CD4-positive, alpha-beta T cell treated with Interferon alpha-2 for 1 hour (primary cell): ENCODE data around the gene OR2S2.
A peak's percentile ranks its signal among the peaks of the same experiment; 100 is the strongest.
"Not testable (repeated sequence)": the region's sequence is repeated elsewhere in the genome, so short reads cannot be mapped to it uniquely, and the experiment has no call there.

Experiments
- DNase-seq, 2 donors: peaks; one replicate each; pipeline ENCODE4 v3.0.0-alpha.2; 2020 to 2022

Gene OR2S2

DNA sequence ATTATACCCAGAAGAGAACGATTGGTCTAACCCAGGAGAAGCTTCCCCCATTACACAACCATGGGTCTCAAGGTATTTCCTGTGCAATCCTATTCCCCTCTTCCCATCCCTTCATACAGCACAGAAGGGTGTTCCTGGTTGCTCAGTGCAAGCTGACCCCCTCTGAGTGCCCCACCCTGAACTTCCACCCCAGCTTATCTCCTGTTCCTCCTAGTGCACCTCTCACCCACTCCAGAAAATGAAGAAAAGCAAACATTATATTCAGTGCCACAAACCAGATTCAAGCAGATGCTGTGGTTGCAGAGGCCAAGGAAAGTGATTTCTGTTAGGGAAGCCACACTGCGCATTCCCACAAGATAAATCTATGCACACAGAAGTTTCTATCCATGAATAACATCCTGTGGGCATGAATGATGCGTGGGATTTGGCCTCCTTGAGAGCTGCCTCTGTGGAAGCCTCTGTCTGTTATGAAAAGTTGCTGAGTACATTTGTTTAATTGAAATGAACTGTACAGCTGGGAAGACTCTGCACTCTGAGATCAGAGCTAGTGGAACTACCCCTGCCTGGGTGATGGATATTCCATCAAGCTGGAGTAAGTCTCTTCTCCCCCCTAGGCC lies 2.2 kb upstream of the OR2S2 start:
- DNase-seq: no peak

DNA sequence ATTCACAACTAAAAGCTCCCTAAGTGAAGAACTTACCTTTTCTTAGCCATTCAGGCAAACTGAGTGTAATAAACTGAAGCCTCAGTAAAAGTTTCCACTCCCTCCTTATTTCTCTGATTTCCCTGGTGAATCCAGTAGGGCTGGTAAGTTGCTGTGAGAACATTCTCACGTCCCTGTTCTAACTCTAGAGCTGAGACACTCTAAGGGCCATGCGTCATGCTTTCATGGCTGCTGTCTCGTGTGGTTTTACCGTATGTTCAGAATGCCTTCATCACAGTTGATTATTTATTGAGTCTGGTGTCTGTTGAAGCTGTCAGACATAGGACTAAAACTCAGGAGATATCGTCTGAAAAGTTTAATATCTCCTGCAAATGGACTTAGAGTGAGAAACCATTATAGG lies 1.3 kb downstream of the OR2S2 start:
- DNase-seq: no peak

GRCh38 chr9:35954942-35955546 lies 2.9 kb downstream of the OR2S2 start:
- peak; percentile 47 to 70 for DNase-seq

GRCh38 chr9:35952526-35953191 lies 5.3 kb downstream of the OR2S2 start:
- DNase-seq: no peak

DNA sequence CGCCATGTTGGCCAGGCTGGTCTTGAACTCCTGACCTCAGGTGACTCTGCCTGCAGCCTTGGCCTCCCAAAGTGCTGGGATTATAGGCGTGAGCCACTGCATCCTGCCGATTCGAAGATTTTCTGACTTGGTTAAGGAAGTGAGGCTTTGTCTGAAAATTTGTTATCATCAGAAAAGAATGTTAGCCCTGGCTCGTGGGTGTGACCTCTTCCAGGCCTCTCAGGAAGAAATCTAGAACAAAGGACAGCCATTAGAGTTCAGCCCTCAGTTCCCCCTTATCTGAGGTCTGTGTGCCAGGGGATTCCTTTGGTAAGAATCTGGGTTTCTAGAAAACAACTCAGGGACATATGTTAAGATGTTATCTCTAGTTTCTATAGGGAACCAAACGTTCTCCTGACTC lies 6.2 kb downstream of the OR2S2 start:
- no peak for DNase-seq

- no peak for DNase-seq
Observed at GRCh38 chr9:35948901-35949318, 9.0 kb downstream of the OR2S2 start.

DNA sequence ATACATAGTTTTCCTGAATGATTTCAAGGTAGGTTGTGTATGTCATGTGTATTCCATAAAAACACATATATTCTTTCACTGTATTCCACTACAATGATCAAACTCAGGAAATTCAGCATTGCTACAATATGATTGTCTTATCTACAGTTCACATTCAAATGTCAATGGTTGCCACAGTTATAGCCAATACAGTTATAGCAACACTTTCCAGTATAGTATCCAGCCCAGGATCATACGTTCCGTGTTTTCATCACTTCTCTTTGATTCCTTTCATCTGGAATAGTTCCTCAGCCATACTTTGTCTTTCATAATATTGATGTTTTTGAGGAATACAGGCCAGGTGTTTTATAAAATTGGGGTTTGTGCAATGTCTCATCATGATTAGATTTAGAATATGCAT lies 9.5 kb downstream of the OR2S2 start:
- no peak for DNase-seq

GRCh38 chr9:35945341-35946018 lies 12.5 kb downstream of the OR2S2 start:
- DNase-seq: peak; percentile 46 to 68

GRCh38 chr9:35944841-35945240 lies 13.1 kb downstream of the OR2S2 start:
- no peak for DNase-seq

- DNase-seq: no peak
Observed at GRCh38 chr9:35944173-35944572, 13.8 kb downstream of the OR2S2 start.

GRCh38 chr9:35942286-35942685 lies 15.7 kb downstream of the OR2S2 start:
- DNase-seq: no peak

DNA sequence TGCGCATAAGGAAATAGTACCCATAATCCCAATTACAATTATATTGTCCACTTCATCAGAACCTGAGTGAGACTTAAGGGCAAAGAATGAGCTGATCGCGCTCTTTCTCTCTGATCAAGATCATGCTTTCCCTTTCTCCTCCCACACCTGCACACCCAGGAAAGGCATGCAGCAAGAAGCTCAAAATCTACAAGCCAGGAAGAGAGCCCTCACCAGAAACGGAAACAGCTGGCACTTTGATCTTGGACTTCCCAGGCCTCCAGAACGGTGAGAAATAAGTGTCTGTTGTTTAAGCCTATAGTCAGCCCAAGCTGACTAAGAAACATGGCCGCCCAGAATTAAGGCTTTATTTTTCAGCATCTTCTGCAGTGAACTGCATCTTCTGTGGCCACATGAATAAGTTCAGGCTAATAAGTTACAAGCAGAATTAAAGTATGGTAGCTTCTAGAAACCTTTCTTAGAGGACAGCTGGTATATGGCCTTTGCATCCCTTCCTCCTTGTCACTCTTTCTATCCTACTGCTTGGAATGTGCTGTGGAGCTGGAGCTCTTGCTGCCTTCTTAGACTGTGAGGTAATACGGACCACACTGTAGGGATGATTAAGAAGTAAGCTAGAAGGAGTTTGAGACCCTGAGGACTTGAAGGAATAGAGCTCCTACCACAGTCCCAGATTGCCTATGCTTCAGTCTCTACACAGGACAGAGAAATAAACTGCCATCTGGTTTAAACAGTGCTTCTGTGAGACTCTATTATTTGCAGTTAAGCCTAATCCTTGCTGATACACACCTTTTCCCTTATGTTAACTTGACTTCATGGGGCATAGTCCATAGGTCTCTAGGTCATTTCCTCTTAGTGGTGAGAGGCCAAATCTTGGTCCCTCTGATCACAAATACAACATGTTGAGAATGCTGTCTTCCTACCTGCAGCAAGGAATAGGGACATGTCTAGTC lies 17.2 kb downstream of the OR2S2 start:
- DNase-seq: peak; percentile 4 to 62

DNA sequence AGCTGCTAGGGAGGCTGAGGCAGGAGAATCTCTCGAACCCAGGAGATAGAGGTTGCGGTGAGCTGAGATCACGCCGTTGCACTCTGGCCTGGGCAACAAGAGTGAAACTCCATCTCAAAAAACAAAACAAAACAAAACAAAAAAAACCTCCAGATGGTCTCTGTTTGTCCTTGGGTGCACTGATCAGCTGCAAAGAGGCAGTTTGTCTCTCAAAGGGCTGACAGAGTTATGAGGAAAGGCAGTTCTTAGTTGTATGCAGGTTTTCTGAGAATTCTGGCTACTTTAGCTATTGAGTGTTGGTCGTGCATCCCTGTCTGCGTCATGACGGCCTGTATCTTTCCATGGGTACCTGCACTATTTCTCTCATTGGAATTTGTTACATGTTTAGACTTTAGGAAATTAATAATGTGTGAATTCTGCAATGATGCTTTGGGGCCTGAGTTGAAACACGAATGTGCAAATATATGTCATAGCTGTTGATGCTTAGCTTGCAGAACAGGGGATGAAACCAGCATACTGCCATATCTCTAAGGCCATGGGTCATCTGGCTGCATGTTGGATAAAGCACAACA lies 18.2 kb downstream of the OR2S2 start:
- DNase-seq: no peak

DNA sequence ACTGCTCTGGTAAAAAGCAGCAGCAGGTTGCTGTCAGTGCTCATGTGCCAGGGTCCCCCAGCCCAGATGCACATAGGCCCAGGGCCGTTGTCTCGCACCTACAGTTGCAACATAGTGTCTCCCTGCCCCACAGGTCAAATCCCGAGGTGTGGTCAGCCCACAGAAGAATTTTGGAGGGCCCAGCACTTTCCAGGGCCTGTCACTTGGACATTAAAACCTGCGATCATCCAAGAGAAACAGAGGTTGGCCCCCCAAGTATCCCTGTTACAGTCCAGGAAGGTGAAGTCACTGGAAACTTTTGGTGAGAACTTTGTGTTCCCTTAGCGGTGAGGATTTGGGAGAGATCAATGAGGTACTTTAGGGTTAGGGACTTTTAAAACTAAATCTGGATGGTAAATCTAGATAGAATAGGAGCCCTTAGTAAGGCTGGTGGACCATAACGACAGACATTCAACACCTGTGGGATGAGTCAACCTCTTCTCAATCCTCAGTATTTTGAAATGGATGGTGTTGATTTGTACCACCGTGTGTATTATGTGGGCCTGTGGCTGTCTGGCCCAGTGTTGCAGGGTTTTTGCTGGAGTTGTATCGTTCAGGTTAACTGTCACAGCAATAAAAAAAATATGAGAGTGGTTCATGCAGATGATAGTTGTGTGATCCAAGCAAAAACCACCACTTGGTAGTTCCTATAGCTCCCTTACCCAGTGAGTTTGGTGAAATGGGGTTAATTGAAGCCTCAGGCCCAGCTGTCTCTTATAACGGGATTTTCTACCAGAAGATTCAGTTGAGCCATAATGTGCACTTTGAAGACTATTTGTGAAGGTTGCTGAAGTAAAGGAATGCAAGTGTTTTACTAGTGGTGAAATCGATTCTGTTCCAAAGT lies 19.2 kb downstream of the OR2S2 start:
- no peak for DNase-seq

DNA sequence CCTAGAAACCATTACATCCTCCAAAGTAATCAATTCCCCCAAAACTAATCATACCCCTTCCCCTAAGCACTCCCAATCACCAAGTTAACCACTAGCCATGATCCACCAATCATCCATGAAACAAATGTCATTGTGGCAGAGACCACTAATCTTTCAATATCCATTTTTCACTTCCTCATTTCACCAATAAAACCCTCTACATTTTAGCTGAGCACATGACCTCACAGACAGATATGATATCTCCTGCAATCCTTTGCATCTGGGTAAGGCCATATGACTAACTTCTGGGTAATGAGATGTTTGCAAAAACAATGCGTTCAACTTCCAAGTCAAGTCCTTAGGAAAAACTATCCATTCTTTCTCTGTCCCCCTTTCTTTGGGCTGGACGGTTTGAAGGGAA lies 20.7 kb downstream of the OR2S2 start:
- no peak for DNase-seq

DNA sequence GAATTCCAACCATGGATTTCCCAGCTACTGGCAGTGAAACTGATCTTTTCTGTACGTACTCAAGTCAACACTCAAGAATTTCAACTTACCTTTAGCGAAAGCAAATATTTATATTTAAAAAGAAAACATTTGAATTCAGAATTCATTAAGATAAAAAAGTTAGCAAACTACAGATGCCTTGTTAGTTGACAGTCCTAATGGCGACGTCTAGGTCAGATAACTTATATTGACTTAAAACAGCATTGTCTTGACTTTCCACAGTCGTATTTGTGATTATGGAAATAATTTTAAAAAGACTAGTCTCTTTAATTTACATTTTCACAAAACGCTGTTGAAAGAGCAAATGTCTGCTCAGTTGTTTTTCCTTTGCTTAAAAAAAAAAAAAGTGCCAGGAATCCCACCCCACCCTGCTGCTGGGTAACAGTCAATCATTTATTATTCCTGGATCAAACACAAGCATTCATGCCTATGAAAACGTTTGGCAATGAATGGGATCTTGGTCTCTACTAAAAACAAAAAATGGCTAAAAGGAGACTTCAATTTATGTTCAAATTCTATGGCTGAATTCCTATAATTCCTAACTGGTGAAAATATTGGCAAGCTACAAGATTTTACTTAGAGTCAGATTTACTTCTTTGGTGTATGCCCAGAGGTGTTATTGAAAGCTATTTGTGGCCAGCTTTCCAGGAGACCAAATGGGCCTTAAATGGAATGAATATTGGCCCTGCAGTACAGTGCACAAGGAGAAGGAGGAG lies 22.0 kb downstream of the OR2S2 start:
- no peak for DNase-seq

DNA sequence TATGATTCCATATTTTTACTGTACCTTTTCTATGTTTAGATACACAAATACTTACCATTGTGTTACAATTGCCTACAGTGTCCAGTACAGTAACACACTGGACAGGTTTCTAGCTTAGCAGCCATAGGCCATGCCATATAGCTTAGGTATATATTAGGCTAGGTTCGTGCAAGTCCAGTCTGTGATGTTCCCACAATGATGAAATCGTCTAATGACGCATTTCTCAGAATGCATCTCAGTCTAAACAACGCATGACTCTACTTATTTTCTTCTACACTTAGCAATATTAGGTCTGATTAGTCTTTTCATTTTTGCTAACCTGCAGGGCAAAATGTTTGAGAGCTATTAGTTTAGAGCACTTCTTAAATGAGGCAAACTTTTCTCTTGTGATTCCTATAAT lies 22.7 kb downstream of the OR2S2 start:
- DNase-seq: no peak

GRCh38 chr9:35934069-35934468 lies 23.9 kb downstream of the OR2S2 start:
- not testable (repeated sequence) for DNase-seq

DNA sequence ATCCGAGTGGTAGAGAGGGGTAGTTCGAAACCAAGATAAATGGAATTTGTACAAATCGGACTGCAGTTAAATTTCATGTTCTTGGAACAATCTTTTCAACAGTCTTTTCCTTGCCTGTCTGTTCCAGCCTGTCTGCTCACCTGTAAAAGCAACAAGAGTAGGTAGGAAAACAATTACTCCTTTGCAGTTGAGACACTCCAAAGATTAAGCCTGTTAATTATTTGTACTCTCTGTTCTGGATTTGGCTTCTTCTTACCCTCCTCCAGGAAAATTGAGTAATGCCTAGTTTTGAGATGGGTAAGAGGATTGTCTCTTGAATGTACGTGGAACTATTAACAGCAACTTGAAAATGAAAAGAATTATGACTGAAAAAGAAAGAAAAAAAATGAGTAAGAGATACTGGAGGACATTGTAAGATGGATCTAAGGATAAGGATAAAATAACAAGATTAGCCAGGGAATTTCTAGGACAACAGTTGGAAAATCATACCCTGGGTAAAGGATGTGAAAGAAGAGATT lies 24.3 kb downstream of the OR2S2 start:
- DNase-seq: no peak

- peak in 1 of 2 donors; percentile 43 for DNase-seq
Observed at GRCh38 chr9:35932735-35933134, 25.2 kb downstream of the OR2S2 start.
